Tibial nerve (tissue), 4 donors: ENCODE data around the gene VCAM1. TPM values are rescaled to one million over a fixed set of nuclear protein-coding genes. Genes with fewer than 3 reads are reported as not detected.

Experiments used
- DNase-seq, 2 donors: peaks; one replicate each; pipeline ENCODE4 v3.0.0-alpha.2; 2019; ENCODE audit warnings: low spot score in 2 of 2
- H3K27ac ChIP-seq, 4 donors: fragments of 200-600 bp; sonication (generic) in 3 of 4; one replicate each; pipeline ENCODE4 v1.5.1; 2017 to 2019; ENCODE audit warnings: mild to moderate bottlenecking in 1 of 4
- H3K27me3 ChIP-seq, 2 donors: fragments of 200-600 bp; sonication (generic) in 1 of 2; one replicate each; pipeline versions ENCODE4 v1.5.1 to v1.6.0; 2017 to 2019
- H3K36me3 ChIP-seq, 3 donors: fragments of 200-600 bp; sonication (generic); one replicate each; pipeline ENCODE4 v1.5.1; 2018 to 2019
- H3K4me1 ChIP-seq, 4 donors: fragments of 200-600 bp; sonication (generic) in 3 of 4; one replicate each; pipeline ENCODE4 v1.5.1; 2017 to 2019
- H3K4me3 ChIP-seq, 4 donors: fragments of 200-600 bp; sonication (generic) in 3 of 4; one replicate each; pipeline ENCODE4 v1.5.1; 2017 to 2019; ENCODE audit warnings: mild to moderate bottlenecking in 1 of 4, moderate library complexity in 1 of 4
- H3K9me3 ChIP-seq, 4 donors: fragments of 200-600 bp; sonication (generic) in 3 of 4; one replicate each; pipeline ENCODE4 v1.5.1; 2017 to 2019
- EP300 ChIP-seq, 2 donors: sonication (generic); formaldehyde crosslinking; IDR thresholded peaks; one replicate each; pipeline ENCODE4 v1.6.1; 2017; ENCODE audit warnings: antibody characterized with exemption in 2 of 2, mild to moderate bottlenecking in 1 of 2
- POLR2A ChIP-seq, 2 donors: fragments of 450-650 bp; IDR thresholded peaks; one replicate each; pipeline ENCODE4 v1.6.1; 2017; ENCODE audit warnings: antibody characterized with exemption in 2 of 2, mild to moderate bottlenecking in 2 of 2, moderate library complexity in 2 of 2
- WGBS, 2 donors: methylation state at CpG; one replicate each; pipeline ENCODE4 v1.1.5; 2018; 5-methylcytosine and 5-hydroxymethylcytosine counted together
- total RNA-seq, 4 donors: library from RNA; depleted of rRNA; stranded (reverse); fragments of >200 nt; gene quantifications; one replicate each; pipeline ENCODE4 v1.1.0, GENCODE V29; 2016
- TF ChIP-seq, protein P1 (sequence below), 5 experiments: fragments of 200-600 bp in 3 of 5; fragments of 450-650 bp in 2 of 5; sonication (generic) in 3 of 5; IDR thresholded peaks; one replicate each; pipeline ENCODE4 v1.5.1; 2016 to 2019; ENCODE audit warnings: antibody characterized with exemption in 5 of 5, mild to moderate bottlenecking in 3 of 5, moderate library complexity in 2 of 5

The VCAM1 gene
- total RNA-seq, 4 donors from 2014 or later, result 5.1 to 21.2 (median 9.8) TPM

DNA sequence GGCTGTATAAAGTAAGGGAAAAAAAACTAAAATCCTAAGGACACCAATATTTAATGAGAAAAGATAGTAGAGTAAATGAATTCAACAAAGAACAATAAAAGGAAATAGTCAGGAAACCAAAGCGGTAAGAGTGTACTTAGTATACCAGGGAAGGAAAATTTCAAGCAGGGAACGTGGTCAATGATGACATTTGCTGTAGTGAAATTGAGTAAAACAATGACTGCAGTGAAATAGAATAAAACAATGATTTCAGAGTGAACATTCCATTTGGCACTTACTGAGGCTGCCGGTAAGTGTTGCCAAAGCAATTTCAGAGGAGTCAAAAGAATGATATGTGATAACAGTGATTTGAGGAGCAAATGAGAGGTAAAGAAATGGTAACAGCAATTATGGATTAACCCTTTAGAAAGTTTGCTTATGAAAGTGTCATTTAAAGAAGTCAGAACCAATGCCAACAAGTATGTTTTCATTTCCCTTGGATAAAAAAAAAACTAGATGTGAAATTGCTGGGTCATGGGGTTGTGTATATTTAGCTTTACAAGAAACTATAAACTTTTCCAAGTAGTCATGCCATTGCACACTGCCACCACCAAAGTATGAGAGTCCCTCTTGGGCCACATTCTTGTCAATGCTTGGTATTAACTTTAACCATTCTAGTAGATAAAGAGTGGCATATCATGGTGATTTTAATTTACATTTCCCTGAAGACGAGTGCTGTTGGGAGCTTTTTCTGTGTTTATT lies 50.5 kb downstream of the VCAM1 start:
- WGBS, 2 donors, result 34 to 38% methylated on average over 4 of the region's 4 CpGs
- Histone ChIP-seq H3K27ac (no peak overlapping the region), H3K36me3 (no peaks in the 10 kb centered on the region), H3K9me3 (no peaks in the 10 kb centered on the region), H3K4me1 (peaks cover 0 to 11% (median 0%) of the 10 kb centered on the region in 4 donors), H3K4me3 (no peak overlapping the region), H3K27me3 (no peaks in the 10 kb centered on the region)
- no peak for DNase-seq
- TF ChIP-seq, protein P1, sequence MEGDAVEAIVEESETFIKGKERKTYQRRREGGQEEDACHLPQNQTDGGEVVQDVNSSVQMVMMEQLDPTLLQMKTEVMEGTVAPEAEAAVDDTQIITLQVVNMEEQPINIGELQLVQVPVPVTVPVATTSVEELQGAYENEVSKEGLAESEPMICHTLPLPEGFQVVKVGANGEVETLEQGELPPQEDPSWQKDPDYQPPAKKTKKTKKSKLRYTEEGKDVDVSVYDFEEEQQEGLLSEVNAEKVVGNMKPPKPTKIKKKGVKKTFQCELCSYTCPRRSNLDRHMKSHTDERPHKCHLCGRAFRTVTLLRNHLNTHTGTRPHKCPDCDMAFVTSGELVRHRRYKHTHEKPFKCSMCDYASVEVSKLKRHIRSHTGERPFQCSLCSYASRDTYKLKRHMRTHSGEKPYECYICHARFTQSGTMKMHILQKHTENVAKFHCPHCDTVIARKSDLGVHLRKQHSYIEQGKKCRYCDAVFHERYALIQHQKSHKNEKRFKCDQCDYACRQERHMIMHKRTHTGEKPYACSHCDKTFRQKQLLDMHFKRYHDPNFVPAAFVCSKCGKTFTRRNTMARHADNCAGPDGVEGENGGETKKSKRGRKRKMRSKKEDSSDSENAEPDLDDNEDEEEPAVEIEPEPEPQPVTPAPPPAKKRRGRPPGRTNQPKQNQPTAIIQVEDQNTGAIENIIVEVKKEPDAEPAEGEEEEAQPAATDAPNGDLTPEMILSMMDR (IDR thresholded peaks at IDR 0.05), result no peak
- TF ChIP-seq EP300 (IDR thresholded peaks at IDR 0.05) (peak in 1 of 2 donors; percentile 14), POLR2A (IDR thresholded peaks at IDR 0.05) (no peak)

GRCh38 chr1:100773444-100773843 lies 53.9 kb downstream of the VCAM1 start:
- TF ChIP-seq POLR2A (IDR thresholded peaks at IDR 0.05), result no peak
- no peak for TF ChIP-seq EP300 (IDR thresholded peaks at IDR 0.05)
- TF ChIP-seq, protein P1 (IDR thresholded peaks at IDR 0.05), result no peak
- DNase-seq, result no peak
- 81 to 84% methylated on average over 3 of the region's 3 CpGs for WGBS, 2 donors
- no peaks in the 10 kb centered on the region for H3K27me3 ChIP-seq
- no peak overlapping the region for H3K27ac ChIP-seq
- no peaks in the 10 kb centered on the region for H3K36me3 ChIP-seq
- H3K9me3 ChIP-seq, result no peaks in the 10 kb centered on the region
- peaks cover 0 to 11% (median 0%) of the 10 kb centered on the region in 4 donors for H3K4me1 ChIP-seq
- H3K4me3 ChIP-seq, result no peak overlapping the region

GRCh38 chr1:100774370-100774769 lies 54.8 kb downstream of the VCAM1 start:
- H3K36me3 ChIP-seq, result no peaks in the 10 kb centered on the region
- TF ChIP-seq POLR2A (IDR thresholded peaks at IDR 0.05) (no peak), EP300 (IDR thresholded peaks at IDR 0.05) (no peak)
- TF ChIP-seq, protein P1 (IDR thresholded peaks at IDR 0.05), result no peak
- no peaks in the 10 kb centered on the region for H3K27me3 ChIP-seq
- DNase-seq, result no peak
- no peaks in the 10 kb centered on the region for H3K9me3 ChIP-seq
- peaks cover 0 to 11% (median 0%) of the 10 kb centered on the region in 4 donors for H3K4me1 ChIP-seq
- H3K4me3 ChIP-seq, result no peak overlapping the region
- WGBS, 2 donors, result 88 to 93% methylated on average over 1 of the region's 1 CpG
- no peak overlapping the region for H3K27ac ChIP-seq

- no peaks in the 10 kb centered on the region for H3K9me3 ChIP-seq
- peaks cover 0 to 2% (median 0%) of the 10 kb centered on the region in 4 donors for H3K4me1 ChIP-seq
- H3K27me3 ChIP-seq, result no peaks in the 10 kb centered on the region
- H3K36me3 ChIP-seq, result no peaks in the 10 kb centered on the region
- 94 to 95% methylated on average over 4 of the region's 4 CpGs for WGBS, 2 donors
- no peak for DNase-seq
- H3K27ac ChIP-seq, result no peak overlapping the region
- TF ChIP-seq, protein P1 (IDR thresholded peaks at IDR 0.05), result no peak
- TF ChIP-seq POLR2A (IDR thresholded peaks at IDR 0.05) (no peak), EP300 (IDR thresholded peaks at IDR 0.05) (no peak)
- no peak overlapping the region for H3K4me3 ChIP-seq
These were observed 55.9 kb downstream of the VCAM1 start for GRCh38 chr1:100775483-100775882.

DNA sequence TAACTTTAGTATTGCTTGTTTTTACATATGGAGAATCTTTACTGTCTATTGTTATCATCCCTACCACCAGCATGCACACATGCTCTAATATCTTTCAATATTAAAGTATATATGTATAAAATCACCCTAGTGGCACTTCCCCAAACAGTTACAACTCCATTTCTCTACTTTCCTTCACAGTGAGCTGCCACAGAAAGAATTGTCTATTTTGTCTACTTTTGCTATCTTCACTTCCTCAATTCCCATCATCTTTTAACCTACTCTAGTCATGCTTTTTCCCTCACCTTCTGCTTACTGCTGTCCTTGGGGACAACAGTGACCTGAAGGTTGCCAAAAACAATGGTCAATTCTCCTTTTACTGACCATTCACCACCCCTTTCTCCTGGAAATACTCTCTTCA lies 59.2 kb downstream of the VCAM1 start:
- no peak overlapping the region for H3K4me3 ChIP-seq
- H3K36me3 ChIP-seq, result no peaks in the 10 kb centered on the region
- H3K4me1 ChIP-seq, result no peaks in the 10 kb centered on the region
- TF ChIP-seq POLR2A (IDR thresholded peaks at IDR 0.05) (no peak), EP300 (IDR thresholded peaks at IDR 0.05) (no peak)
- TF ChIP-seq, protein P1 (IDR thresholded peaks at IDR 0.05), result no peak
- DNase-seq, result no peak
- no peak overlapping the region for H3K27ac ChIP-seq
- no peaks in the 10 kb centered on the region for H3K27me3 ChIP-seq
- peaks cover 0 to 11% (median 0%) of the 10 kb centered on the region in 4 donors for H3K9me3 ChIP-seq
